ENCODE data around the gene CYB5R2. TPM values are rescaled to one million over a fixed set of nuclear protein-coding genes. Genes with fewer than 3 reads are reported as not detected.

CYB5R2 gene
- polyA plus RNA-seq, 1 of the 3 experiments (the other 2 are of a cell fraction), result 0.20 TPM

DNA sequence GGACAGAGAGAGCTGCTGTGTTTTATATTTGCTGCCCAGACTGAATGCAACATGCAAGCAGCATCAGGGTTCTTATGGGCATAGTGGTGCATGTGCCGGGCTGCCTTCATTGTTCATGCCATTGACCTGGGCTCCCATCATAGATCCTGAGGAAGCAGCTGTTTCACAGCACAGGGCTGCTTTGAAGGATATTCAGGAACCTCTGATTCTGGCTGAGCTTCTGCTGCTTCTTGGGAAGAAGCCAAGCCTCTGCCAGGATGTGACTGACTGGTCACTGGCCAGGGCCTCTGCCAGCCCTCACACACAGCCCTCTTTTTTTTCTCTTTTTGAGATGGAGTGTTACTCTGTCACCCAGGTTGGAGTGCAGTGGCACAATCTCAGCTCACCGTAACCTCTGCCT, 43.3 kb downstream of the CYB5R2 start:
- Histone ChIP-seq H3K4me3 (ENCODE audit: low read depth in 2 of 2, low read length in 1 of 2) (no peak overlapping the region), H3K4me2 (no peak overlapping the region), H3K9ac (no peak overlapping the region), H3K27ac (ENCODE audit: low read depth in 2 of 2, low read length in 1 of 2) (peak overlapping the region in 1 of 2 experiments; percentile 47; a peak in 1 of 4 replicates), H3K9me3 (no peaks in the 10 kb centered on the region), H3F3A (replicated peaks; ENCODE audit: insufficient read depth) (no peaks in the 10 kb centered on the region), H3K4me1 (ENCODE audit: control insufficient read depth in 1 of 2, insufficient read depth in 2 of 2, low read depth in 1 of 2, low read length in 1 of 2) (peaks cover 0 to 11% of the 10 kb centered on the region in 2 experiments; a peak in 1 of 4 replicates), H4K20me1 (ENCODE audit: insufficient read depth) (no peaks in the 10 kb centered on the region), H2AFZ (ENCODE audit: low read depth) (no peak overlapping the region), H3K79me2 (ENCODE audit: insufficient read depth) (no peaks in the 10 kb centered on the region), H3K9me2 (no peaks in the 10 kb centered on the region), H3K36me3 (replicated peaks in 1 of 2; ENCODE audit: control insufficient read depth in 1 of 2, insufficient read depth in 2 of 2, low read length in 1 of 2) (peaks cover 0 to 2% of the 10 kb centered on the region in 2 experiments), H3K27me3 (ENCODE audit: insufficient read depth) (no peaks in the 10 kb centered on the region)
- WGBS (ENCODE audit: low lambda C conversion rate), result 73% methylated on average over 2 of the region's 2 CpGs
- ChIA-PET CTCF (interaction anchor here (0.8 to 2.3 kb wide), 7 partner anchors 9 to 117 kb away, joined by 3 to 14 read pairs (median 4); partner anchors contain the start of gene PPFIBP2), POLR2A (no interaction called here)
- TF ChIP-seq, protein P1, sequence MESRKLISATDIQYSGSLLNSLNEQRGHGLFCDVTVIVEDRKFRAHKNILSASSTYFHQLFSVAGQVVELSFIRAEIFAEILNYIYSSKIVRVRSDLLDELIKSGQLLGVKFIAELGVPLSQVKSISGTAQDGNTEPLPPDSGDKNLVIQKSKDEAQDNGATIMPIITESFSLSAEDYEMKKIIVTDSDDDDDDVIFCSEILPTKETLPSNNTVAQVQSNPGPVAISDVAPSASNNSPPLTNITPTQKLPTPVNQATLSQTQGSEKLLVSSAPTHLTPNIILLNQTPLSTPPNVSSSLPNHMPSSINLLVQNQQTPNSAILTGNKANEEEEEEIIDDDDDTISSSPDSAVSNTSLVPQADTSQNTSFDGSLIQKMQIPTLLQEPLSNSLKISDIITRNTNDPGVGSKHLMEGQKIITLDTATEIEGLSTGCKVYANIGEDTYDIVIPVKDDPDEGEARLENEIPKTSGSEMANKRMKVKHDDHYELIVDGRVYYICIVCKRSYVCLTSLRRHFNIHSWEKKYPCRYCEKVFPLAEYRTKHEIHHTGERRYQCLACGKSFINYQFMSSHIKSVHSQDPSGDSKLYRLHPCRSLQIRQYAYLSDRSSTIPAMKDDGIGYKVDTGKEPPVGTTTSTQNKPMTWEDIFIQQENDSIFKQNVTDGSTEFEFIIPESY (IDR thresholded peaks at IDR 0.05; ENCODE audit: borderline replicate concordance, low read depth), result no peak
- TF ChIP-seq, protein P2, sequence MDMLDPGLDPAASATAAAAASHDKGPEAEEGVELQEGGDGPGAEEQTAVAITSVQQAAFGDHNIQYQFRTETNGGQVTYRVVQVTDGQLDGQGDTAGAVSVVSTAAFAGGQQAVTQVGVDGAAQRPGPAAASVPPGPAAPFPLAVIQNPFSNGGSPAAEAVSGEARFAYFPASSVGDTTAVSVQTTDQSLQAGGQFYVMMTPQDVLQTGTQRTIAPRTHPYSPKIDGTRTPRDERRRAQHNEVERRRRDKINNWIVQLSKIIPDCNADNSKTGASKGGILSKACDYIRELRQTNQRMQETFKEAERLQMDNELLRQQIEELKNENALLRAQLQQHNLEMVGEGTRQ (IDR thresholded peaks at IDR 0.05; ENCODE audit: borderline replicate concordance, low read depth, low read length), result no peak
- TF ChIP-seq YY1 (IDR thresholded peaks at IDR 0.05; ENCODE audit: low read depth), result no peak
- no peak for TF ChIP-seq RFX5 (IDR thresholded peaks at IDR 0.05; ENCODE audit: low read length)
- TF ChIP-seq EZH2phosphoT487 (IDR thresholded peaks at IDR 0.05; ENCODE audit: borderline replicate concordance, low read depth), result no peak
- no peak for TF ChIP-seq POLR2AphosphoS5 (IDR thresholded peaks at IDR 0.05; ENCODE audit: low read depth, low read length)
- no peak for TF ChIP-seq RCOR1 (IDR thresholded peaks at IDR 0.05; ENCODE audit: low read length)
- no peak for TF ChIP-seq FOSL2 (IDR thresholded peaks at IDR 0.05; ENCODE audit: borderline replicate concordance, low read depth)
- TF ChIP-seq SIN3A (IDR thresholded peaks at IDR 0.05; ENCODE audit: borderline replicate concordance, low read depth, low read length), result no peak
- no peak for TF ChIP-seq GATA2 (CRISPR knock-in tag; IDR thresholded peaks at IDR 0.05)
- no peak for TF ChIP-seq MEF2A (IDR thresholded peaks at IDR 0.05; ENCODE audit: borderline replicate concordance, low read depth)
- TF ChIP-seq CTCF (IDR thresholded peaks at IDR 0.05), result no peak
- TF ChIP-seq CHD2 (IDR thresholded peaks at IDR 0.05; ENCODE audit: low read length, partially characterized antibody), result no peak
- no peak for TF ChIP-seq FOXM1 (IDR thresholded peaks at IDR 0.05; ENCODE audit: low read depth)
- no peak for TF ChIP-seq NRF1 (IDR thresholded peaks at IDR 0.05; ENCODE audit: low read depth, low read length)
- TF ChIP-seq GABPA (IDR thresholded peaks at IDR 0.05; ENCODE audit: low read depth), result no peak
- no peak for TF ChIP-seq EP300 (IDR thresholded peaks at IDR 0.05; ENCODE audit: borderline replicate concordance in 1 of 2, low read depth in 1 of 2, low read length in 1 of 2)
- TF ChIP-seq RAD21 (IDR thresholded peaks at IDR 0.05; ENCODE audit: low read length), result no peak
- no peak for TF ChIP-seq TAF1 (IDR thresholded peaks at IDR 0.05; ENCODE audit: borderline replicate concordance, low read depth, low read length)
- DNase-seq, result no peak

Measured in SK-N-SH (cell line).